Testis (tissue), 3 donors: ENCODE data around the gene BABAM2. TPM values are rescaled to one million over a fixed set of nuclear protein-coding genes. Genes with fewer than 3 reads are reported as not detected.

Experiments
- DNase-seq: peaks from one replicate; pipeline ENCODE4 v3.0.0-alpha.2; 2019
- H3K27ac ChIP-seq, 2 donors: fragments of 200-600 bp; sonication (generic); one replicate each; pipeline ENCODE4 v1.5.1; 2019
- H3K27me3 ChIP-seq: fragments of 200-600 bp; sonication (generic); one replicate; pipeline ENCODE4 v1.5.1; 2019
- H3K36me3 ChIP-seq: fragments of 200-600 bp; sonication (generic); one replicate; pipeline ENCODE4 v1.5.1; 2017; ENCODE audit warnings: low read depth; ENCODE audit errors: missing control alignments
- H3K4me1 ChIP-seq: fragments of 200-600 bp; sonication (generic); one replicate; pipeline ENCODE4 v1.5.1; 2019
- H3K4me3 ChIP-seq, 2 donors: fragments of 200-600 bp; sonication (generic); one replicate each; pipeline ENCODE4 v1.5.1; 2017 to 2019
- H3K9me3 ChIP-seq: fragments of 200-600 bp; sonication (generic); one replicate; pipeline ENCODE4 v1.5.1; 2017
- CTCF ChIP-seq, 3 experiments: fragments of 450-650 bp in 2 of 3; fragments of 200-600 bp in 1 of 3; sonication (generic) in 1 of 3; IDR thresholded peaks; one replicate each; pipeline ENCODE4 v1.5.1; 2016 to 2019; ENCODE audit warnings: antibody characterized with exemption in 3 of 3, mild to moderate bottlenecking in 2 of 3, moderate library complexity in 1 of 3
- POLR2A ChIP-seq: fragments of 450-650 bp; IDR thresholded peaks from one replicate; pipeline ENCODE4 v1.6.1; 2017; ENCODE audit warnings: antibody characterized with exemption, mild to moderate bottlenecking, moderate library complexity
- WGBS, 2 donors: methylation state at CpG; one replicate each; pipeline ENCODE4 v1.1.5; 2018; 5-methylcytosine and 5-hydroxymethylcytosine counted together
- intact Hi-C: fragments of 100-400 bp; cut with DNase I; formaldehyde crosslinking; loops from one replicate; pipeline ENCODE4 v1.15.1; 2023; ENCODE audit warnings: low total_unique reads
- polyA plus RNA-seq: library from polyadenylated mRNA; stranded (reverse); fragments of 350-450 nt; fragmentation: Illumina TruSeq; extraction: RNeasy Lipid Tissue Mini Kit (QIAGEN cat#74804); gene quantifications from one replicate; pipeline ENCODE4 v1.2.3, GENCODE V29; 2014; ENCODE audit warnings: low read depth, low replicate concordance; ENCODE audit not compliant: insufficient read depth
- total RNA-seq, 2 donors: library from RNA; depleted of rRNA; stranded (reverse); fragments of >200 nt; gene quantifications; one replicate each; pipeline ENCODE4 v1.2.3, GENCODE V29; 2016

The BABAM2 gene
- total and polyA plus RNA-seq, 3 donors from 2014 or later: 49.2 to 70.6 (median 59.1) TPM

- H3K9me3 ChIP-seq: no peaks in the 10 kb centered on the region
- 62 to 71% methylated on average over 5 of the region's 5 CpGs for WGBS, 2 donors
- no peak overlapping the region for H3K4me3 ChIP-seq
- no peaks in the 10 kb centered on the region for H3K36me3 ChIP-seq
- DNase-seq: no peak
- TF ChIP-seq POLR2A (no peak), CTCF (IDR thresholded peaks at IDR 0.05) (no peak)
- intact Hi-C loops: no loop called here
- H3K4me1 ChIP-seq: peaks cover 45% of the 10 kb centered on the region
- H3K27ac ChIP-seq: peak overlapping the region; percentile 9 to 66
- no peaks in the 10 kb centered on the region for H3K27me3 ChIP-seq
Measured at GRCh38 chr2:28343184-28343942, 452.8 kb downstream of the BABAM2 start.

GRCh38 chr2:28343971-28344715 is 453.6 kb downstream of the BABAM2 start:
- intact Hi-C loops: no loop called here
- peaks cover 37% of the 10 kb centered on the region for H3K4me1 ChIP-seq
- no peak for TF ChIP-seq CTCF (IDR thresholded peaks at IDR 0.05)
- no peak for TF ChIP-seq POLR2A
- peak overlapping the region in 1 of 2 donors; percentile 66 for H3K27ac ChIP-seq
- DNase-seq: no peak
- 61 to 62% methylated on average over 18 to 20 of the region's 20 CpGs for WGBS, 2 donors
- no peaks in the 10 kb centered on the region for H3K36me3 ChIP-seq
- no peaks in the 10 kb centered on the region for H3K9me3 ChIP-seq
- no peak overlapping the region for H3K4me3 ChIP-seq
- no peaks in the 10 kb centered on the region for H3K27me3 ChIP-seq

- H3K36me3 ChIP-seq: no peaks in the 10 kb centered on the region
- 70% methylated on average over 16 to 30 of the region's 30 CpGs for WGBS, 2 donors
- intact Hi-C loops: no loop called here
- no peak for DNase-seq
- no peak overlapping the region for H3K27ac ChIP-seq
- no peak overlapping the region for H3K4me3 ChIP-seq
- H3K9me3 ChIP-seq: no peaks in the 10 kb centered on the region
- H3K4me1 ChIP-seq: peaks cover 37% of the 10 kb centered on the region
- TF ChIP-seq CTCF (IDR thresholded peaks at IDR 0.05) (no peak), POLR2A (no peak)
- H3K27me3 ChIP-seq: no peaks in the 10 kb centered on the region
Measured at GRCh38 chr2:28344756-28345373, 454.3 kb downstream of the BABAM2 start.

- Histone ChIP-seq H3K4me1 (peaks cover 37% of the 10 kb centered on the region), H3K9me3 (no peaks in the 10 kb centered on the region), H3K36me3 (no peaks in the 10 kb centered on the region), H3K4me3 (no peak overlapping the region), H3K27me3 (no peaks in the 10 kb centered on the region), H3K27ac (no peak overlapping the region)
- DNase-seq: no peak
- no peak for TF ChIP-seq CTCF (IDR thresholded peaks at IDR 0.05)
- no peak for TF ChIP-seq POLR2A
- WGBS, 2 donors: 32 to 34% methylated on average over 8 of the region's 8 CpGs
- intact Hi-C loops: no loop called here
Measured at GRCh38 chr2:28345619-28346018, 455.1 kb downstream of the BABAM2 start.
